NCI-H128 (cell line): Measurements from ENCODE around the gene CEP131.
"Not testable (repeated sequence)": the region's sequence is repeated elsewhere in the genome, so short reads cannot be mapped to it uniquely, and the experiment has no call there.

Source experiments
- DNase-seq: peaks from one replicate; lab custom pipeline; 2025; ENCODE audit not compliant: unreplicated experiment; lab: John Stamatoyannopoulos, UW

Gene CEP131

DNA sequence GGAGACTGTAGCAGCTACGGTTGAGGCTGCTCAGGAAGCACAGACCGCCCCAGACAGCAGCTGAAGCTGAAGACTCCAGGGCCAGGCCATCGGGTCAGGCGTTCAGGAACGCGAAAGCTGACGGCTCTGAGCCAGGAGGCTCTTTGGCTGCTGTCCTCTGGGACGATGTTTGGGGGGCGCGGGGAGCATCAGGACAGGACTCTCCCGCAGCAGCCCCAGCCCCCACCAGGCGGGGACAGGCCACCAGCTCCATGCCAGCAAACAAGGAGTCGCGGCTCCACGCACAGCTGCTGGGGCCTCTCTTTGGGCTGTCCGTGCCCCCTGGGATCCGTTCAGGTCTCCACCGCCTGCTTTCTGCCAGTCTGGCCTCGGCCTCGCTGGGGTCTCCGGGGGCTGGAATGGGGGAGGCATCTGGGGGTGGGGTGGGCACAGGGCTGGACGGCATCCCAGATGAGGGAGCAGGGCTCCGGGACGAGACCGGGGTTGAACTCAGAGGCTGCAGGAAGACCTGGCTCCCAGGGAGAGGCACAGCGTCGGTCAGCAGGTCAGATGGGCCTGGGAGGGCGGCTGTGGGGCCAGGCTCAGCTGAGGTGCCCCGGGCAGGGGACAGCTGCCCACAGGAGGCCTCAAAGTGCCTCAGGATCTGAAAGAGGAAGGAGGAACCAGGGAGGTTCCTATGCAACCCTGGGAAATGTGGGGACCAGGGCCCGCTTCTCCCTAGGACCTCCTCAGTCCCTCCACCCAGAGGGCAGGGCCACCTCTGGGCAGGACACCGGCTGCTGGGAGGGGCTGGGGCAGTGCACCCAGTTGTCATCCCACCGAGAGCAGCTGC is 6.3 kb upstream of the CEP131 start:
- DNase-seq: no peak

DNA sequence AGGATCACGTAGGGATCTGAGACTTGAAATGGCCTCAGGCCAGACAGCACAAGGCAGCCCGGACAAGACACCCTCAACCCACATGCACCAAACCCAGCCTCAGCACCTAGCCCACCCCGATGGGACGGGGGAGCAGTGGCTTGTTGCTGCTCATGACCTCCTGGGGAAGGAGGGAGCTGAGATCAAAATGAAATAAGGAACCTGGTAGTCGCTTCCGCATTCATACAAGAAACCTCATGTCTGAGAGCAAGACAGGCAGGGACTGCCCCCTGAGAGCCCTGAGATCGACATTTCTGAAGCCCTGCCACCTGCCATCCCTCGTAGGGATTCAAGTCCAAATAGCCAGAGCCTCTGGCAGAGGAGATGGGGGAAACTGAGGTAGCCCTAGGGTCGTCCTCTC is 5.7 kb upstream of the CEP131 start:
- DNase-seq: no peak

- not testable (repeated sequence) for DNase-seq
These were observed 4.9 kb upstream of the CEP131 start for GRCh38 chr17:81227630-81228029.

- no peak for DNase-seq
These were observed 981 bp upstream of the CEP131 start for GRCh38 chr17:81223762-81224130.

GRCh38 chr17:81222620-81222905 is 202 bp downstream of the CEP131 start:
- no peak for DNase-seq

DNA sequence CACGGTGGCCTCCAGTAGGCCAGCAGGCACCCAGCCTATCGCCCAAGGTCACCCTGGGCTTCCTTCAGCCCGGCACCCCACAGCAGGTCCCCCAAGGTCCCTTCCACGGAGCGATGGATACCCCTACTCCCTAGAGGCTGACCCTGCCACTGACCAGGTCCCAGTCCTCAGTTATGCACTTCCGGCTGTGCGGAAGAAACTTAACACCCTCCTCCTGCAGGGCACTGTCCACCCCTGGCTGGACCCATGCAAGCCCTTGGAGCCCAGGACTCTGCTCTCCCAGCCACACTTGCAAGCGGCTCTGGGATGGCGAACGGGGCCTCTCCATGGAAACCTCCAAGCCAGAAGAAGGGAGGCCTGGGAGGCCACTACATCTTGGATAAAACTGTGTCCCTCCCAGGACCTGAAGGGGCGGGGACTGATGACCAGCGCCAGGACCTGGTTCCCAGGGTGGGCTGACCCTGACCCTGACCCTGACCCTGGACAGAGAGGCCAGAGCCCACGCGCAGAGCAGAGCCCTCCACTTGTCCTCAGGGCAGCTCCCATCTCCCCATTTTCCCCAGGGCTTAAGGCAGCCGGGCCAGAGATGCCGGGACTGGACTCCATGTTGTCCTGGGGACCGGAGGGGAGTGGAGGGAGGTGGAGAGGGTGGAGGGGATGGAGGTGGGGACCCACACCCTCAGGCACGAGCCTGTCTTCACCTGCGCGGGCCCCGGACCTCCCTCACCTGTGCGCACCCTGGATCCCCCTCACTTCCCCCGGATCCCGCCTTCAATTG is 734 bp downstream of the CEP131 start:
- no peak for DNase-seq

GRCh38 chr17:81221371-81221841 is 1.4 kb downstream of the CEP131 start:
- DNase-seq: no peak

DNA sequence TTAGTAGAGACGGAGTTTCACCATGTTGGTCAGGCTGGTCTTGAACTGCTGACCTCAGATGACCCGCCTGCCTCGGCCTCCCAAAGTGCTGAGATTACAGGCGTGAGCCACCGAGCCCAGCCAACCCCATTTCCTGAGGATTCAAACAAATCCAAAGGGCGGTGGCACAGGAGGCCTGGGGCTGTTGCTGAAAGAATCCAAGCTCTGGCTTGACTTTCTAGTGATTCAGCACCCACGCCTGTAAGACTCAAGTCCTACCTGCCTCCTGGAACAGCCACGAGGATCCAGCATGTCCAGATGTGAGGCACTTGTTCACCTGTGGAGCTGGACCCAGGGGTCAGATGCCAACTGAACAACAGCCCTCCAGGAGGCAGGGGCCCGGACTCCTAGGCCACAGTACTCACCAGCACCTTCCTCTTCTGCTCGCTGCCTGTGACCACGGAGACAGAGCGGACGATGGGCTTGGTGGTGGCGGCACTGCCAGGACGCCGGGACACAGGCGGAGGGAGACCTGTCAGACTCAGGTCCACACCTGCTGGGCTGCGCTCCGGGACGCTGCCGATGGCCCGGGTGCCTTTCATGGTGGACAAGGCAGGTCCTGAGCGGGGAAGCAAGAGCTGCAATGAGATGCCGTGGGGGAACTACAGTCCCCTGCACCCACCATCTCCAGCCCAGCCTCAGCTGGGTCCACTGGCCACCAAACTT is 3.1 kb downstream of the CEP131 start:
- no peak for DNase-seq

GRCh38 chr17:81218991-81219390 is 3.8 kb downstream of the CEP131 start:
- no peak for DNase-seq

- no peak for DNase-seq
These were observed 4.3 kb downstream of the CEP131 start for GRCh38 chr17:81218459-81218858.

DNA sequence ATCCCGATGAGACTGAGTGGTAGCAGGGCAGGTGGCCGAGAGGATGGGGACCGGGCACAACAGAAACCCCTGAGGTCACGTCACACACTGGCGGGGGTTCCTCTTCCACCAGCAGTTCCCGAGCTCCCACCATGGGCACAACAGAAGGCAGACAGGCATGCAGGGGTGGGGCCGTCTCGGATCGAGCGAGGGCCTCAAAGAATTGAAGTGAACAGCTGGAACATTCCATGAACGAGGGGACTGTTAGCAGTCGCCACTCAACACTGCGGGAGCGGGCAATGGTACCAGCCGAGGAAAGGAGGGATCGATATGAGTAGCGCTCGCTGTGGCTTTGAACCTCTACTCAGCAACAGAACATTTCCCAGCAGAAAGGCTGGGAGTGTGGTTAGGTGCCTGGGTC is 5.3 kb downstream of the CEP131 start:
- DNase-seq: no peak

GRCh38 chr17:81213978-81214377 is 8.8 kb downstream of the CEP131 start:
- no peak for DNase-seq

GRCh38 chr17:81212365-81212764 is 10.4 kb downstream of the CEP131 start:
- DNase-seq: no peak

DNA sequence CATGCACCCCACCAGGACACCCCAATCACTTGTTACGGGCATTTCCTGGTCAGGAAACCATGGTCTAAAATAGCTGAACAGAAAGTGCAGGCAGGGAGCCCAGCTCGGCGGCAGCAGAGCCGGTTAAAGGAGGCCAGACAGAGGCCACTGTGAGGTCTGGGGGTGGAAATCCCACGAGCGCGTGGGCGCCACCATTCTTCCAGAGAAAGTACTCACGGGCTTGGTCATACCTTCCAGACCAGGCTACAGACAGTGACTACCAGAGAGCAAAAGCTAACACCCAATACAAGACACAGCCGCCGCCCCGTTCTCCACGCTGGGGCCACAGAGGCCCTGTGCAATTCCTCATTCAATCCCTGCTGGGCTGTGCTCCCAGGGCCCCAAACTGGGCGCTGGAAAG is 11.9 kb downstream of the CEP131 start:
- no peak for DNase-seq

GRCh38 chr17:81210466-81210865 is 12.3 kb downstream of the CEP131 start:
- DNase-seq: no peak

DNA sequence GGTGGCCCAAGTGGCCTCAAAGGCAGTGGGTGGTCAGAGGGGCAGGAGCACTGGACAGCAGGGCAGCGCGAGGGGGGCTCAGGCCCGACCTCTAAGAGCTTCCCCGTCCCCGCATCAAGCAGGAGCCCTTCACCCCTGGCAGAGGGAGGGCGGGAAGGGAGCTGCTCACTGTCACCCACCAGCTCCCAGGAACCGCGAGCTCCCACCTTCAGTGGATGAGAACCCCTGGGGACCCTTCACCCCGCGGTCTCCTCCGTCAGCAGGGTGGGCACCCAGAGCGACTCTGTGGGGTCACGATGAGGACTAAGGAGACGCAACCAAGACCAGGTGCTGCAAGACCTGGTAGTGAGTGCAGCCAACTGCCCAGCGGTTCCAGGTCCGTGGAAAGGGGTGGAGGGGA is 13.6 kb downstream of the CEP131 start:
- DNase-seq: no peak

DNA sequence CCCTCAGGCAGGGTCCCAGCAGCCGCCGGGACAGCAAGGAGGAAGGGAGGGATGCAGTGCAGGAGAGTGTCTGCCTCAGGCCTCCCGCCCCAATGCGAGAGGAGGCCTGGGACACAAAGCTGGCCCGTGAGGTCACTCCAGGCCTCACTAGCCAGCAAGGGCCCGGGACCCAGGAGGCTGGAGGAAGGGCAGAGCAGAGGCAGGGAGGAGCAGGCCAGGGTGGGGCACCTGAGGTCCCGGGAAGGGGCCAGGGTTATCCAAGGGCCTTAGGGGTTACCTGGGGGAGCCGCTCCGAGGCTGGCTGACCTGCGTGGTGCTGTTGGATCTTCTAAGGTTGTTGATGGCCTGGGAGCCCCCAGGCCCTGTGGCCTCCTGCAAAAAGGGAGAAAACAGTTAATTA is 14.1 kb downstream of the CEP131 start:
- DNase-seq: no peak

DNA sequence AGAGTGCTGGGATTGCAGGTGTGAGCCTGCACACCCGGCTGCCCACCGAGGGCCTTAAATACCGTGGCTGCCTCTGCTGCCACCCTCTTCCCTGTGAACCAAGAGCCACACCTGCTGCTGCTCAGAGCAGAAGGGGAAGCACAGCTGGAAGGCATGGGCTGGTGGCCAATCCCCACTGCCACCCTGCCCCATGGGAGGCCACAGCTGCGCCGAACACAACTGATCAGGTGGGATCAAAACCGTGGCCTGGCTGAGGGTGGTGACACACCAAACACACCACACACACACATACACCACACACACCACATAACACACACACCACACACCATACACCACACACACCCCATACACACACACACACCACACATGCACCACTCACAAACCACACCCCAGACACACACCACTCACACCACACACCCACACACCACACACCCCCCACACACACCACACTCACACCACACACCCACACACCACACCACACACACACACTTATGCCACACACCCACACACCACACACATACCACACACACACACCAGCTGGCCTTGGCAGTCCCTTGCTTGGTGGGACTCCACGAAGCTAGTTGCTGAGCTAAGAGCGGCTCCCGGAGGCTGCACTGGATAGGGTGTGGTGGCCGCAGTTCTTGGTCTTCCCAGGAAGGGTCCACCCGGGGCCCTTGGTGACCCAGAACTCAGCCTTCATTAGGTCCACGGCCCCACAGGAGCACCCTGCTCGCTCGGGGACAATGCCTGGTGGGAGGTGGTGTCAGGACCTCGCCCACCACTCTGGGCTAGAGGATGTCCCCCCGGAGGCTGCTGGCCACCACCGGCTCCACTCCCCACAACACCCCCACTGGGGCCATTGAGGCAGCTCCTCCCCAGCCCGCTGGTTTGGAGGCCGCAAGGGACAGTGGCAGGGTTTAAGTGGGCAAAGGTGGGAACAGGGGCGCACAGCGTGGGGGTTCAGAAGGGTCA is 14.9 kb downstream of the CEP131 start:
- no peak for DNase-seq

DNA sequence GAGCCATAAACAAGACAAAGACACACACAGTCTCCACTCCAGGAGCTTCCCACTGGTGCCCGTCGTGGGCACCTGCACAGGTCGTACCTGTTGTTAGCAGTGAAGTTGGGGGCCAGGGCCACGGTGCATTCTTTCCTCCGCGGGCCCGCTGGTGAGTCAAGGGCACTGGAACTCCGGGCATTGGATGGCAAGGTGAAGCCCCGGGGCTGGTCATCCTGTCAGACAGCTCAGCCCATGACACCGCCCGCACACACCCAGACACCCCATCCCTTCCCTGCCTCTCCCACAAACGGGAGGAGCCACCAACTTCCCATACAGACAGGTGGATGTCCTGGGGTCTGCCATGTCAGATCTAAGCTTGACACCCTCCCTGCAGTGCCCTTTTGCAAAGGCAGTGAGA is 16.1 kb downstream of the CEP131 start:
- no peak for DNase-seq

DNA sequence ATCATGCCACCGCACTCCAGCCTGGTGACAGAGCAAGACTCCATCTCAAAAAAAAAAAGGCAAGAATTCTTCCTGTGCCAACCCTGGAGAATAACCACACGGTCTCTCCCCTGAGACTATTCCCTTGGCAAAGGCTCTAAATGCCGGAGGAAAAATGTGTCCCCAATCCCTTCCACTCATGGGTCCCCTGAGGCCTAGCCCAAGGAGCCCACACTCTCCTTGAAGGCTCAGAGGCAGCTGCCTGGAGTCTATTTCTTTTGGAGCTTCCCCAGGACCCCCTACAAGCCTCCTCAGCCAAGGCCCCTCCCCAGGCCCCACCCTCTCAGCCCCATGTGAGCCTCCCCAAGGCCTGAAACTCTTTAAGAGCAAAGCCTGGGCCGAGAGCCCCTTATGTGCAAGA is 16.6 kb downstream of the CEP131 start:
- DNase-seq: no peak

DNA sequence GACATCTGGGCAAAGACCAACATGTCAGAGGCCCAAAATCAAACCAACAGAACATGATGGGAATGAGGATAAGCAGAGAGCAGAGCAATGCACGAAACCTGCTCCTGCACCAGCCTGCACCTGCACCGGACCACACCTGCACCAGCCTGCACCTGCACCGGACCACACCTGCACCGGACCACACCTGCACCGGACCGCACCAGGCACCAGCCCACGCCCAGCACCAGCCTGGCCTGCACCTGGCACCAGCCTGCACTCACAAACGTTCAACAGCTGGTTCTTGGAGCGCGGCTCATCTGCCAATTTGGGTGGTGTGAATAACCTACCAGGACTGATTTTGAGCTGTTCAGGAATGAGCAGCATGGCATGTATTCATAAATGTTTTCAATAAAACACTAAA is 18.2 kb downstream of the CEP131 start:
- no peak for DNase-seq
